Fibroblast of upper back skin (primary cell): Measurements from ENCODE around the gene TMEFF2.

ENCODE experiments used
- DNase-seq: peaks from one replicate; pipeline ENCODE4 v3.0.0-alpha.2; 2013

TMEFF2 gene, protein sequence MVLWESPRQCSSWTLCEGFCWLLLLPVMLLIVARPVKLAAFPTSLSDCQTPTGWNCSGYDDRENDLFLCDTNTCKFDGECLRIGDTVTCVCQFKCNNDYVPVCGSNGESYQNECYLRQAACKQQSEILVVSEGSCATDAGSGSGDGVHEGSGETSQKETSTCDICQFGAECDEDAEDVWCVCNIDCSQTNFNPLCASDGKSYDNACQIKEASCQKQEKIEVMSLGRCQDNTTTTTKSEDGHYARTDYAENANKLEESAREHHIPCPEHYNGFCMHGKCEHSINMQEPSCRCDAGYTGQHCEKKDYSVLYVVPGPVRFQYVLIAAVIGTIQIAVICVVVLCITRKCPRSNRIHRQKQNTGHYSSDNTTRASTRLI

DNA sequence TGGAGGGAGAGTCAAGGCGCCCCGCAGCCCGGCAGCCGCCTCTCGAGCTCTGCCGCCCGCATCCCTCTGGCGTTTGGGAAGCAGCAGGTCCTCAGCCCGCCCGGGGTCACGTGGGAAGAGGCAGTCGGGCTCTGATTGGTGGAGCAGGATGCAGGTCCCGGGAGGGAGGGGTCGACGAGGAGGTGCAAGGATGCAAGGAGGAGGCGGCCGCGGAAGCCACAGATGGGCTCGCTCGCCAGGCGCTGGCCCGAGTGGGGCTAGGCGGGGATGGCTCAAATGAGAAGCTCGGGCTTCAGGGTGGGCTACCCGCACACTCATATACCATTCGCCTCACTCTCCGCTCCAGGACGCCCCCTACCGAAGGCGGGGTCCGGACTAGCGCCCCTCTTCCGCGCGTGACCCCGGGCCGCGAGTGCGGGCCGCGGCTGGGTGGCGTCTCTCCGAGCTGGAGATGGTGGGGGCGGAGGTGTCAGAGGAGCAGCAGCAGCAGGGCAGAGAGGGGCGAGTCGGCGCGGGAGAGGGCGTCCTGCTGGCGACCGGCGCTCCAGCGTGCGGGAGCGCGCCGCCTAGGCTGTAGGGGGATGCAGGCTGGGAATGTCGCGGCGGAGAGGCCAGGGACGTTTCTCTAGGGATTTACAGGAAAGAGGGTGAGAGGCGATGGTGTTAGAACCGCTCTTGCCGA lies at the start of gene TMEFF2:
TMEFF2 (minus strand) TSS at position 68 of the 682 bp plus-strand sequence. CDS start 409 bp downstream, outside the sequence.
- peak; percentile 86 for DNase-seq

DNA sequence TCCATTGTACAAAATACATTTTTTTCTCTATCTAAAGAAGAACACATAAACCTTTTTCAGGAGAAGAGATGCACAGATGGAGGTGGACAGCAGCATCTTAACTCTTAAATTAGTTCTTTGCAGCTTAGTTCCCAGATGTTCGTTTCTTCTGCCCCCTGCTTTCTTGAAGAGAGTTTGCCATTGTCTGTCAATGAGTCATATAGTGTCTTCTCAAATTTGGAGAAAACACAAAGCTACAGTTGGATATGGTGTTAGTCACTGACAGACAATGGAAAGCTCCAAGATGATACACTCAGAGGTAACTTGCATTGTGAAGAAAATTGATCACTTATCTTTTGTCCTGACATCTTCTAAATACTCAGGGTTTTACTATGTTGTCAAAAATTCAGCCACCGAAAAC lies 48.8 kb upstream of the TMEFF2 start:
- peak; percentile 72 for DNase-seq

DNA sequence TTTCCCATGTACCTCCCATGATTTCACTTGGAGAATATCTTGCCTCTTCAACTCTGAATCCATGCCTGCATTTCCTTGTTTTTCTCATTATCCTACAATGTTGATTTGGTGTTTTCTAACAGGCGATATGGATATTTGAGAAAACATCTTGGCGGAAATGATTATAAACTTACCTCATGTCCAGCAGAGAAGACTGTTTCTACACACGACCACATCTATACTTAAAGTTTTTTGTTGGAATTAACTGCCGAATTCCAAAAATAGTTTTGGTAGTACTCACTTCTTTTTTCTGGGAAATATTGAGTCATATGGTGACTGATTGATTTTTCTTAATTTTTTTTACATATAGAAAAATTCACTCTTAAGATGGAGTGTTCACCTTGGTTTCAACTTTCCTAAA lies 41.4 kb upstream of the TMEFF2 start:
- DNase-seq, result peak; percentile 78

DNA sequence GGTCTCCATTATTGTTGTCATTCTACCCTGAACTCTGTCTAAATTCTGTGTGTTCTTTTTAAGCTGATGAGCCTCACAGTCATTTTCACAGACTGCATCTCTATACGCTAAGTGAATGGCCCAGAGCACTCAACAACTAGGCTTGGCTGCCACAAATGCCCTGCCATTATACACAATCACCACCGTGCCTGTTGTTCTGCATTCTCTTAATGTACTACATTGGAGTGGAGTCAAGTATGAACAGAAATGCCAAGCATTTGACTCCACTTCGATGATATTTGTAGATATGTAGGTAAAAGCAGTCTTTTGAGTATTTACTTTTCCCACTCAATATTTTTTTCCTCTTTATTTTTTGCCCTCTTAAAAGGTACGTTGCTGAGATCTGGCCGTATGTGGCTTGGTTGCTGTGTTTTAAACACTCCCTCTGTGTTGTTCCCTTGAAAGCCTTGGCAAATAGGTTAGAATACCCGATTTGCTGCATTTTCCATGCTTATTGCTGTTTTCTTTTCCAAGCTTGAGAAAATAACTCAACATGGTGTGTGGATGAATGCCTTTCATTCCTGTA lies 36.2 kb upstream of the TMEFF2 start:
- DNase-seq, result no peak

DNA sequence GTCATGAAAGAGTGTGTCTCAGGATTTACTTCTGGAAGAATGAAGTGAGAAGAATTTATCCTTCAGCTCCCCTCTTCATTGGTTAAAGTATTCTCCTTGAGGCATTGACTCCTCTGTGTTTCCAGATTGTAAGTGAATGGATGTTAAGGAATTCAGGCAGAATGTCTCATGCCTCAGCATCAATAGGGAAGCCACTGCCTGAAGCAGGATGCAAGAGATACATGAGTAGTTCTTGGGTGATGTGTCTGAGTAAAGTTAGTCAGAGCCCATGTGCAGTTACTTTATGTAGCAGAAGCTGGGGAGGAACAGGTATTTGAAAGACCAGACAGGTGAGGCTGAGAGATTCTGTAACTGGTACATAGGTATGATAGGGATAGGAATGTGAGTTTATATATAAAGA lies 34.0 kb upstream of the TMEFF2 start:
- peak; percentile 41 for DNase-seq

DNA sequence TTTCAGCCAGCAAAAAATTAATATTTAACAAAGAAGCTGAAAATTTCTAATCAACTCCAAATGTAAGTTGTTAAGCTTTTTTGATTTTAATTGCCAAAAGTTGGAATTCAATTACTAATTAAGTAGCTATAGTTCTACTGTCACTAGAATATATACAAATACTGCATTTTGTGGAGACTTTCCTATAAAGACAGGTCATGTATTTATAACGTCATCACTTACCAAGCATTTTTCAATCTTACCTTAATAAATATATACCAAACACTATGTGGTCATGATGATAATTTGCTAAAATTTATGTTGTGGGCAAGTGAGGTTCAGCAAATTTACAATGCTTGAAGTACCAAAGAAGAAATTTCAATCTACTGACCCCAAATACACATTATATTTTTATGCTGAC lies 24.2 kb upstream of the TMEFF2 start:
- no peak for DNase-seq

DNA sequence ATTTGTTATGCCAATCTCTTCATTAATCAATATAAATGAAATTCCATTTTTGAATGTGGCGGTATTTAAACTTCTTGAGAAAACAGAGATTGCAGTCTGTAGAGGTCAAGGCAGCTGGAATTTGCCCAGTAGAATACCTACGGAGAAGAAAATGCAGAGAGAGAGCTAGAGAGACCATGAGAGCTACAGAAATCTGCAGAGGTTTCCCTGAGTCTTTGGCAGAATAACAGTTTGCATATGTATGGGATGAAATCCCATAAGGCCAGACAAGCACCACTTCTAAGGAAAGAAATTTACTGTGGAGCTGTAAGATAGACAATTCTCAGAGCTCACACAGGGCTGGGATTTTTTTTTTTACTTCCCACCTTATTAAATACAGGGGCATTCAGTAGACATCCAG lies 23.6 kb upstream of the TMEFF2 start:
- no peak for DNase-seq

DNA sequence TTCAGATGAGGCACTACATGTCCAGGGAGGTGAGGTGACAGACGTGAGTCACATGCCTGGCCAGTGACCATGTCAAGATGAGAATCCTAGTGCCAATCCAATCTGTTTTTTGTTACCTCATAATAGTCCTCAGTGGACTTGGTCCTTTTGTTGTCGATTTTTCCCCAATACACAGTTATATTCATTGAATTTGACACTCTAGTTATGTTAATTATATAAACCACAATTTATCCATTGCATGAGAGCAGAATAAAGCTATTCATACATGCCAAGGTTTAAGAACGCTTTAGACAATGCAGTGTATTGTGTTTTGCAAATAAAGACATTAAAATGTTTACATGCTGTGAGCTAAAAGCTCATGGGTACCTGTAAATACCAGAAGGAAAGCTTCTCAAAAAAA lies 21.6 kb upstream of the TMEFF2 start:
- no peak for DNase-seq

DNA sequence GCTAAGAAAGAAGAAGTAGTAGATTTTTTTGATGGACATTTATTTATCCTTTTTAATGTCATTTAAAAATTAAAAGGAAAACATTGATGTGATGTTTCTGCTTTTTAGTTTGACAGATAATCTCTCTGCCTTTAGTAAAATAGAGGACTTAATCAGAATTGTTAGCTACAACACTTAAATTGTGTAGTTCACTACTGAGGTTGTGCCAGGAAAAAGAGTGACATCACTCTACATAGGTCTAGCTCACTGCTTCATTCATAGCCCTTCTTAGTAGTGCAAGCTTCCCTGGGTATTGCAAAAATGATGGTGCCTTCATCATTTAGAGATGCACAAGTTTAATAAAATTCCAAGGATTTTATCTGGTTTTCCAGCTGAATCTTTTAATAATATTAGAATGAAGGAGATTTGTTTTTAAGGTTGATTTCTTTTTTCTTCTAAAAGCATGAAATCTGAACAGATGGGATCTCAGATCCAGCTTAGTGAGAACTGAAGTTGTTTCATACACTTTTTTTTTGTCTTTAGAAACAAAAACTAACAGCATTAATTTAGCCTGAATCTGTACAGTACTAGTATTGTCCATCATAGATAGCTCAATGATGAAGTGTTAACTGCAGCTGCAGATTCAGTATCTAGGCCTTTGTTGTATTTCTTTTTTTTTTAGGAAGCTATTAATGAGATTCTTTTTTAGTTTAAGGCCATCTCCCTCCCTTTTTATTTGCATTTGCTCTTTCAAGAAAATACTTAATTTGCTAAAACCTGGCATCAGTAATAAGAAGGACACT lies 20.6 kb upstream of the TMEFF2 start:
- no peak for DNase-seq

DNA sequence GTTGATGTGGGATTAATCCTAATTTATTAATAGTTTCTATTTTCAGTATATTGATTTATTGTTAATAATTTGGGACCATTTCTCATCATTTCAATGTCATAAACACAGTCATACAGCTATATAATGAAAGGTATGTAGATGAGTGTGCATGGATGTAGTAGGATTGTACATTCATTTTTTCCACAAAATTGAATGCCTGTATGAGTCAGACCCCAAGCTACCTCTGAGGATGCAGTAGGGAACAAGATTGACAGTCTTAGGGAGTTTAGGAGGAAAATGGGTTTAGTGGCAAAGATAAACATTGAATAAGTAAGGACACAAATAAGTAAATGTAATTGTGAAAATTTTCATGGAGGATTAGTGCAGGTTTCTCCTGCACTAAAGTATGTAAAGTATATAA lies 14.1 kb upstream of the TMEFF2 start:
- peak; percentile 69 for DNase-seq

DNA sequence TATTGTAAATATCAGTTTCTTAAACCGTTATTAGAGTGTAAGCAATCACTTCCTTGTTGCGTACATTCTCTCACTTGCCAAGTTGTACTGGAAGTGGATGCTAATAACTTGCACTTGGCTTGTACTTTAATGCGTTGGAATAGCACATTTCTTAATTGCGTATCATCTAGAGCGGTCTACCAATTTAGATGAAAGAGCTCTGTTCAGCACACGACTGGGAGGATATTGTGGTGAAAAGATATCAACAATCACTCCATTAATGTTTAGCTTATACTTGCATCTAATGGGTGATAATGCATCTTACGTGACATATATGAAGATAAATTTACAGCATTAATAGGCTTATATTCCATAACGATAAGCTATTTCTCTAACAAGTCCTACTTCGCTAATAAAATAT lies 11.7 kb upstream of the TMEFF2 start:
- DNase-seq, result no peak

DNA sequence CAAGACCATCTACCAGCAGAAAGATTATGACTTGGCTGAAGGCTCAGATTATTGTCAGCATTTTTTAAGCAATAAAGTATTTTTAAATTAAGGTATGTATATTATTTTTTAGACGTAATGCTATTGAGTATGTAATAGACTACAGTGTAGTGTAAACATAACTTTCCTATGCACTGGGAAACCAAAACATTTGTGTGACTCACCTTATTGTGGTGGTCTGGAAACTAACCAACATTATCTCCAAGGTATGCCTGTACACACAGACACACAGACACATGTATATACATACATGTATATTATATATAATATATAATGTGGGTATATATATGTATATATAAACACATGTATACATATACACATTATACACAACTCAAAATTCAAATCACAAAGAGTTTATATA lies 9.1 kb upstream of the TMEFF2 start:
- no peak for DNase-seq

DNA sequence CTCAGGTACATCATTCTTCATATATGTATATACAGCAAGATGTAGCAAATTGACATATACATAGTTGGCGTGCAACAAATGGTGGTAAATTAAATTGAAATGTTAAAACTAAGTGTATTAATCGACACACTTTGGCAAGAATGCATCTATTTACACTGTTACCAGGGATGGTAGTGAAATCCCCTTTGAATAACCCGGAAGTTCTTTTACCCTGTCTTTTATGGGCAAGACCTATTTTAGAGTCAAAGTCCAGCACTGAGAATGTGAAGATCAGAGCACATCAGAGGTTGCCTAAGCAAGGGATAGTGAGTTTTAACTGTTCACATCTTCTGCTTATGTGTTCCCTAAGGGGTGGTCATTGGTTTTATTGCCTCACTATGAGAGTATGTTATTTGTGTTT lies 7.6 kb upstream of the TMEFF2 start:
- no peak for DNase-seq

DNA sequence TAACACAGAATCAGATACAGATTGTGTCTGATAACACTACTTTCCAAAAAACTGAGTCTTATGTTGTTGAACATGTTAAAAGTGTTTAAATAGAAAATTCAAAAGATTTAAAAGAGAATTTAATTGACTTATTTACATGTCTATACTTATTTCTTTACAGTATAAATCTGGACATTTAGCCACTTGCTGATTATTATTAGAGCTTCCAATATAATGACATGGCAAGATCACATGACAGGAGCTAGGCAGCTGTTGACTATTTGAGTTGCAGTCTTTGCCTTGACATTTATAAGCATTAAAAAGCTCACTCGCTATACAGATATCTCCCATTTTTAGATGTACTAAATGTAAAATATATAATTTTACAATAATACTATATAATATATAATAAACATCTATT lies 6.4 kb upstream of the TMEFF2 start:
- DNase-seq, result no peak

DNA sequence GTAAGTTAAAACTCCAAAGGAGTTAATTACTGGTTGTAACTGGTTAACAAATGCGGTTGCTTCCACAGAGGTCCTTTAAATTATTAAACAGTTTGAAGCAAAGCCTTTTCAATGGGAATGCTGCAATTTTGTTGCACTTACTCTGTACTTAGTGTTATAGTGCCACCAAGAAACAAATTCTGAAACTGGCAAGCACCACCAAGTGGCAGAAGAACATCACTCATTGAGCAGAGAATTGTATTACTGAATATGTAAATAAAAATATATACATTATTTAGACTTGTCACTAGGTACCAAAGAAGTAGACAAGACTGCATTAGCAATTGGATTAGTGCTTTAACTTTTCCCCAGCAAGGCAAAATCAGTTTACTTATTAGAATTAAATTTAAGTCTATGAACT lies 2.6 kb upstream of the TMEFF2 start:
- no peak for DNase-seq

DNA sequence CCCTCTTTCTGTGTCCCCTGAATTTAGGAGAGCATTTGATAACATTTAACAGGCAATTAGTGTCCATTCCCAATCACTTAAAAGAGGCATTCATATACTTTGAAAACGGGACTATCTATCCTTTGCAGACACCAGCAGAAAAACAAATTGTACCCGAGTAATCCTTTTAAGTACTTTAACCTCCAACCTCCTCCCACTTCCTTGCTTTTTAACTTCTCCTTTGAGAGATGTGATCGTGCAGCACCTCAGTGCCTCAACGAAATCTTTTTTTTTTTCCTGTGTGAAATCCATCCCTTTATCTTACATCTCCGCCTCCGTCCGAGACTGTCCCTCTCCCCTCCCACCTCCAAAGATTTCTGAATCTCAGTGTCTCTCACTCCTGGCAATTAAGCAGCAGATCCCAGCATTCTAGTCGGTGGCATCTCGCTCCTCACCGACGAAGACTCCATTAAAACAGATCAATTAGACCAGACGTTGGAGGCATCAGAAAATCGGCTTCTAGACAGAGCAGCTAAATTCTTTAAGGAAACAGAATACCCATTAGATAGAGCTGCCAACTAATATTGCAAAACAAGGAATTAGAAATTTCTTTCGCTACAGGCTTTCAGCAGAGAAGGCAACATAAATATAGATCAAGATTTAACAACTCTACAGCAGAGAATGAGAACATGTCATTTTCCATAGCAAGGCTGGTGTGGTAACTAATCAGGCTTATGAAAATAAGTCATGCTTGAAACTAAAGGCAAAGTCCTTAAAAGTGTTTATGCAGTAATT lies 1.9 kb upstream of the TMEFF2 start:
- no peak for DNase-seq

DNA sequence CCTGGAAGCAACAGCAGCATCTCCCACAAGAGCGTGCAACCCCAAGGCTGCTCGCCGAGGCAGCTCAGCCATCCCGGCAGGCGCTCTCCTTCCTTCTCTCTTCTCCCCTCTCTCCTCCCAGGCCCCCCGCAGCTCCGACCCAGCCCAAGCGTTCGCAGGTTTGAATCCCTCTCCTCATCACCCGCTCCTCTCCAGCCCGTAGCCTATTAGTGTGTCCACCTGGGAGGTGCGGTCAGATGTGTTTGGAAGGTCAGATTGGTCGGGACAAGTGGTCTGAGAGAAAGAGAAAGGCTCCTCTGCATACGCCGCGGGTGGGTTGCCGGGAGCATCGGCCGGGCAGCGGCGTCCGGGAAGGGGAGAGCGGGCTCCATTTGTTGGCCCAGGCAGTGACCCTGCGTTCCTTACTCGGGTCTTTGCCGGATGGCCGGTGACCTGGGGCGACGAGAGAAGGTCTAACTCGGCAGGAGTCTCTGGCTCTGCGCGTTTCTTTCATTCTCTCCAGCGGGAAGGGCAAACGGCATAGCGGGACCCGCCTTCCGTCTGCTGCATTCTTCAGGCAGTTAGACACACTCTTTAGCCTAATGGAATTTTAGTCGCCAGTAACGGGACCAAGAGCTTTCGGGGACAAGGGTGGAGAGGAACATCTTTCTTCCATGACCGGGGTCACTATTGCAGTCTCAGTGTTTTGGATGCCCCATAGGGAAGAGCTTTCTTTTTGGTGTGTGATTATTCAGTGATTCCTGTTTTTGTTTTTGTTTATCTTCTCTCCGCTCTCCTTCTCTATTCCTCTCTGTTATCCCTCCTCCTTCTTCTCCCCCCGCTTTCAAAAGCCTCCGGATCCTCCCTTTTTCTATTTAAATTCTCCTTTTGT lies 1.1 kb upstream of the TMEFF2 start:
- DNase-seq, result peak; percentile 20

DNA sequence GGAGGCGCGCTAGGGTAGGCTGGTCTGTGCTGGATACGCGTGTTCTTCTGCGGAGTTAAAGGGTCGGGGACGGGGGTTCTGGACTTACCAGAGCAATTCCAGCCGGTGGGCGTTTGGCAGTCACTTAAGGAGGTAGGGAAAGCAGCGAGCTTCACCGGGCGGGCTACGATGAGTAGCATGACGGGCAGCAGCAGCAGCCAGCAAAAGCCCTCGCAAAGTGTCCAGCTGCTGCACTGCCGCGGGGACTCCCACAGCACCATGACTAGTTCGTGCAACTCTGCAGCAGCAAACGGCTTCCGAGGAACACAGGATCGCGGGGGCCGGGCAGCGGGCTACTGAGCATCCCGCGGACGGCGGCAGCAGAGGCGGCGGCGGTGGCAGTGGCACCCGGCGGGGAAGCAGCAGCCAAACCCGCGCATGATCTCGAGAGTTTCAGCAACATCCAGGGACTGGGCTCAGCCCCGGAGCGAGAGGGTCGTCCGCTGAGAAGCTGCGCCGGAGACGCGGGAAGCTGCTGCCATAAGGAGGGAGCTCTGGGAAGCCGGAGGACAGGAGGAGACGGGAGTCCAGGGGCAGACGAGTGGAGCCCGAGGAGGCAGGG lies 368 bp downstream of the TMEFF2 start:
- DNase-seq, result peak; percentile 20

DNA sequence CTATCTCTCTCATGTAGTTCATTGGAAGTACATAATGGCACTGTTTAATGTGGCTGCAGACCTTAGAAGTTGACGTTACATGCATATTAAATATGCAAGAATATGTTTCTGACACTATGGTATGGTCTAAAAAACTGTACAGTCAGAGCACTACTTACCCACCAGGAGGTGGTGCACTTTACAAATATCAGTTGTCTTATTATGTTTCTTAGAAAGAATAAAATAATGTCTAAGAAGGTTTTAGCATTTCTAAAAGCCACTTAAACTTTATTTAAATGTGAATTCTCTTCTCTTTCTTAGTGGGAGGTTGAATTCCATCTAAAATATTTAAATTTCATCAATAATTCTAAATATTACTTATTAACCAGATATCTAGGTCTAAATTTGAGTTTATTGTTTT lies 4.3 kb downstream of the TMEFF2 start:
- DNase-seq, result peak; percentile 52

DNA sequence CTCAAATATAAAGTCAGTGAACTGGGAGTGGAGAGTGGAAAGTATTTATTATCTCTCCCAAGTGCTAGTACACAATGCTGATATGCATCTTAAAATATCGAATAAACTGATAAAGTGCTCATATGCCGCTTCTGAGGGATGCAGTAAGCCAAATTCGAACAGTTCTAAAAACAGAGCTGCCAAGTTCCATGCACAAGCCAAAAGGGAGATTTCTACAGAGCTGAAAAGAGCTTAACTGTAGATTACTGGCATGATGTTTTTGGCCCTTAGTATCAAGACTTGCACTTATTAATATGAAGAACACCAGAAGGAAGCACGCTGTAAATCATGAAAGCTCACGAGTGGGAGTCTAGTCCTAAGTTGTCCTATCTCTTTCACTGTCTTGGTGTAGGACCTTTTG lies 7.9 kb downstream of the TMEFF2 start:
- DNase-seq, result no peak

DNA sequence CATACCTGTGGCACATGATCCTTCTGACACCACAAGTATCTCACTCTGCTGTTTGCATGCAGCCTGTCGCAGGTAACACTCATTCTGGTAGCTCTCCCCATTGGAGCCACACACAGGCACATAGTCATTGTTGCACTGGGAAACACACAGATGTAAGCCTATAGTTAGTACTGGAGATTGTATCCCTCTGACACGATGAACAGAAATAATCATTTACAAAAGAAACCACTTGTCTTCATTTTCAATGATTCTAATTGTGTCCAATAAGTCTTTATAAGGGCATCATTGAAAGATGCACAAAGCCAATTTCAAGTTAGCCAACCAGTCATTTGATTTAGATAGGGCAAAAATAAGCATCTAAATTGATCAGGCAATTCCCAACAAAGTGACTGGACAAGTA lies 10.4 kb downstream of the TMEFF2 start:
- DNase-seq, result no peak
